ENCODE data around the gene C14orf180. TPM values are rescaled to one million over a fixed set of nuclear protein-coding genes. Genes with fewer than 3 reads are reported as not detected.

C14orf180 gene
- total and polyA plus RNA-seq, 2 of the 8 experiments (the other 6 are each of a cell fraction or from before 2014, with no cell fraction given) = not detected

DNA sequence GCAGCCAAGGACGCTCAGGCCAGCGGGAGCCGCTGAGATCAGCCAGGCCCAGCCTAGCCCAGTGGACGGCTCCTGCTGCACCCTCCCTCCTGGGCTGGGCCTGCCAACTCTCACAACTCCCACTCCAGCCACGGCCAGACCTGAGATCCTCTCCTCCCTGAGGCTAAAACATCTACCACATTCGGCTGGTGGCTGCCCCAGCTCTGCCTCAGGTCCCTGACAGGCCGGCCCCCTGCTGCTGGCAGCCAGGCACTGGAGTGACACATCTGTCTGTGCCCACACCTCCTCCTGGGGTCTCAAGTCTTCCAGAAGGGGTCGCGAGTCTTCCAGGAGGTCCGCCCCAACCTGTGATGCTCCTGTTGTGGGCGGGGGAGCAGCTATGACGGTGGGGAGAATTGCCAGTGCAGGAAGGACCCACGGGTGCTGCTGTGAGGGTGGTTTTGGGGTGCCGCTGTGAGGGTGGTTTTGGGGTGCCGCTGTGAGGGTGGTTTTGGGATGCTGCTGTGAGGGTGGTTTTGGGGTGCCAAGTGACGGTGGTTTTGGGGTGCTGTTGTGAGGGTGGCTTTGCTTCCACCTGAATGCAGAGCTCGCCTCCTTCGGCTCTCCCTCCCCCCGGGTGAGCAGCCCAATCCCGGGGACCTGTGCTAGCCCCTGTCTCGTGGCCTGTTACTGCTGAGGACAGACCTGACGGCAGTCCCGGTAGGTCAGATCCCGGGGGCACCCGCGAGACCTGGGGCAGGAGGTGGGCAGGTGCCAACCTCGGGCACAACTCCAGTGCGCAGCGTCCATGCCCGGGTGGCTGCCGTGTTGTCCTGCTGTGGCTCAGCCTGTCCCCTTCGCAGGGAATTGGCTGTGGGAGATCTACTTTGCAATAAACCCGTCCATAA, 27.5 kb upstream of the C14orf180 start:
- no peaks in the 10 kb centered on the region for H4K20me1 ChIP-seq (replicated peaks in 1 of 2; ENCODE audit: control insufficient read depth in 1 of 2, insufficient read depth in 2 of 2, low read length in 2 of 2)
- no peak overlapping the region for H3K14ac ChIP-seq (ENCODE audit: insufficient read length)
- no peak overlapping the region for H2BK12ac ChIP-seq (ENCODE audit: low read depth, low read length)
- POLR2A ChIA-PET (ENCODE audit: partially characterized antibody) = no interaction called here
- H2BK5ac ChIP-seq (ENCODE audit: low read depth, low read length) = no peak overlapping the region
- H2BK15ac ChIP-seq (ENCODE audit: low read length) = no peak overlapping the region
- H3K4me2 ChIP-seq (ENCODE audit: insufficient read depth in 1 of 2, low read depth in 2 of 2, low read length in 2 of 2) = no peak overlapping the region
- H3K23me2 ChIP-seq (ENCODE audit: low read depth, low read length) = no peaks in the 10 kb centered on the region
- DNase-seq (ENCODE audit: low read depth in 1 of 2, low spot score in 2 of 2) (no peak), FAIRE-seq (no peak)
- H4K91ac ChIP-seq (replicated peaks; ENCODE audit: insufficient read length, low read length) = no peak overlapping the region
- TF ChIP-seq KDM5A (IDR thresholded peaks at IDR 0.05; ENCODE audit: low read length) (no peak), ASH2L (IDR thresholded peaks at IDR 0.05; ENCODE audit: low read length) (no peak), SRF (IDR thresholded peaks at IDR 0.05; ENCODE audit: low read depth, low read length) (no peak), RAD21 (IDR thresholded peaks at IDR 0.05 in 1 of 2, conservative IDR thresholded peaks at IDR 0.05 in 1 of 2; ENCODE audit: low read depth in 2 of 2, low read length in 2 of 2) (no peak), RNF2 (IDR thresholded peaks at IDR 0.05; ENCODE audit: borderline replicate concordance, low read depth, low read length, missing control alignments, poor library complexity, severe bottlenecking) (no peak), HDAC2 (IDR thresholded peaks at IDR 0.05; ENCODE audit: borderline replicate concordance in 1 of 2, low read depth in 2 of 2, low read length in 2 of 2) (no peak), RXRA (IDR thresholded peaks at IDR 0.05; ENCODE audit: insufficient read depth, low read depth, low read length) (no peak), FOSL1 (IDR thresholded peaks at IDR 0.05; ENCODE audit: insufficient read depth, low read depth, low read length) (no peak), GABPA (IDR thresholded peaks at IDR 0.05; ENCODE audit: borderline replicate concordance, insufficient read depth, low read length) (no peak)
- H3K4ac ChIP-seq (replicated peaks; ENCODE audit: insufficient read length, low read depth, low read length) = no peak overlapping the region
- H2AK5ac ChIP-seq (ENCODE audit: low read depth, low read length) = no peak overlapping the region
- H3K27me3 ChIP-seq (replicated peaks in 1 of 4; ENCODE audit: control insufficient read depth in 3 of 4, extremely low read depth in 1 of 4, insufficient read depth in 3 of 4, low read length in 3 of 4) = no peaks in the 10 kb centered on the region
- no peak overlapping the region for H3K9ac ChIP-seq (replicated peaks in 1 of 4; ENCODE audit: extremely low read depth in 1 of 4, low read depth in 3 of 4, low read length in 3 of 4)
- no peak overlapping the region for H2AFZ ChIP-seq (ENCODE audit: low read length)
- no peak overlapping the region for H2BK20ac ChIP-seq (ENCODE audit: low read length)
- H3K4me3 ChIP-seq (ENCODE audit: extremely low read depth in 1 of 4, insufficient read depth in 2 of 4, low read depth in 3 of 4, low read length in 4 of 4) = no peak overlapping the region
- H4K8ac ChIP-seq (ENCODE audit: extremely low read depth, insufficient read depth, low read length) = peak overlapping the region; percentile 43; the same call in 1 of the 2 replicates
- H3K56ac ChIP-seq (replicated peaks; ENCODE audit: insufficient read length, low read depth, low read length) = no peak overlapping the region
- H3K4me1 ChIP-seq (replicated peaks in 1 of 4; ENCODE audit: control insufficient read depth in 3 of 4, insufficient read depth in 4 of 4, low read length in 3 of 4) = peaks cover 0 to 3% (median 1%) of the 10 kb centered on the region in 4 experiments; a peak in 3 of 7 replicates
- no peak overlapping the region for H3K27ac ChIP-seq (ENCODE audit: low read depth, low read length)
- CTCF ChIA-PET (ENCODE audit: partially characterized antibody) = interaction anchor here (0.6 to 2.8 kb wide), 3 partner anchors 9 to 423 kb away, joined by 3 to 10 read pairs (median 3); no protein-coding TSS in a partner anchor
- H4K5ac ChIP-seq (ENCODE audit: insufficient read length, low read depth, low read length) = no peak overlapping the region
- H3K79me2 ChIP-seq (ENCODE audit: control insufficient read depth in 1 of 2, insufficient read depth in 2 of 2, low read length in 2 of 2) = no peaks in the 10 kb centered on the region
- H3K9me3 ChIP-seq (ENCODE audit: insufficient read depth in 2 of 2, low read depth in 1 of 2, low read length in 1 of 2) = no peaks in the 10 kb centered on the region
- 88% methylated on average over 32 of the region's 33 CpGs; no CpG with 5 or more reads in 1 of the 2 experiments for WGBS, 2 experiments (ENCODE audit: extremely low coverage in 1 of 2, insufficient coverage in 1 of 2, insufficient read length in 1 of 2, insufficient replicate concordance in 2 of 2, low coverage in 1 of 2, low lambda C conversion rate in 2 of 2, missing lambda C conversion rate in 1 of 2)
- H3K18ac ChIP-seq (ENCODE audit: extremely low read depth, low read length) = no peak overlapping the region
- H3K79me1 ChIP-seq (ENCODE audit: low read depth, low read length) = no peaks in the 10 kb centered on the region
- no peak overlapping the region for H2BK120ac ChIP-seq (replicated peaks; ENCODE audit: low read depth, low read length)
- no peaks in the 10 kb centered on the region for H3K36me3 ChIP-seq (ENCODE audit: control insufficient read depth in 2 of 4, insufficient read depth in 4 of 4, low read length in 3 of 4)
- no peak overlapping the region for H3K23ac ChIP-seq (ENCODE audit: insufficient read length)
